HG02798 (cell line): ENCODE results near the gene CALML3.

ENCODE experiments used
- ATAC-seq: cut with Tn5 transposase; IDR thresholded peaks from one replicate; pipeline ENCODE4 v1.9.1; 2021; ENCODE audit warnings: mild to moderate bottlenecking; ENCODE audit not compliant: unreplicated experiment, poor library complexity

Gene CALML3

GRCh38 chr10:5490698-5491464 is 33.9 kb upstream of the CALML3 start:
- ATAC-seq, result no peak

GRCh38 chr10:5491477-5491876 is 33.3 kb upstream of the CALML3 start:
- ATAC-seq, result no peak

GRCh38 chr10:5492322-5492855 is 32.4 kb upstream of the CALML3 start:
- no peak for ATAC-seq

GRCh38 chr10:5492929-5493576 is 31.7 kb upstream of the CALML3 start:
- ATAC-seq, result no peak

- no peak for ATAC-seq
Observed at GRCh38 chr10:5493691-5494090, 31.1 kb upstream of the CALML3 start.

- no peak for ATAC-seq
Observed at GRCh38 chr10:5494611-5495010, 30.1 kb upstream of the CALML3 start.

- no peak for ATAC-seq
Observed at GRCh38 chr10:5496261-5497250, 28.2 kb upstream of the CALML3 start.

- no peak for ATAC-seq
Observed at GRCh38 chr10:5497289-5497688, 27.5 kb upstream of the CALML3 start.

- ATAC-seq, result no peak
Observed at GRCh38 chr10:5497948-5498730, 26.6 kb upstream of the CALML3 start.

GRCh38 chr10:5498791-5499492 is 25.8 kb upstream of the CALML3 start:
- no peak for ATAC-seq

GRCh38 chr10:5499493-5500140 is 25.1 kb upstream of the CALML3 start, which contains the start of gene CALML5:
Gene CALML5 (minus strand): TSS chr10:5499570. CDS start chr10:5499438, 132 bp downstream.
- no peak for ATAC-seq

GRCh38 chr10:5500162-5500670 is 24.5 kb upstream of the CALML3 start:
- ATAC-seq, result no peak

- ATAC-seq, result no peak
Observed at GRCh38 chr10:5500910-5501309, 23.9 kb upstream of the CALML3 start.

- ATAC-seq, result no peak
Observed at GRCh38 chr10:5502061-5502521, 22.7 kb upstream of the CALML3 start.

- ATAC-seq, result no peak
Observed at GRCh38 chr10:5502571-5503476, 21.9 kb upstream of the CALML3 start.

- no peak for ATAC-seq
Observed at GRCh38 chr10:5503477-5503835, 21.3 kb upstream of the CALML3 start.
